Type B pancreatic cell (in vitro differentiated cells): ENCODE results near the gene LRTM2. TPM values are rescaled to one million over a fixed set of nuclear protein-coding genes. Genes with fewer than 3 reads are reported as not detected.

Source experiments
- DNase-seq: peaks from one replicate; pipeline ENCODE4 v3.0.0; 2021; ENCODE audit warnings: mixed read lengths; ENCODE audit not compliant: unreplicated experiment; ENCODE audit errors: extremely low spot score
- H3K27ac Mint-ChIP-seq: 2 replicates; pipeline ENCODE4 v1.8.0; 2021; ENCODE audit warnings: mild to moderate bottlenecking, mixed read lengths
- H3K27me3 Mint-ChIP-seq: 2 replicates; pipeline ENCODE4 v1.8.0; 2021; ENCODE audit warnings: mixed read lengths
- H3K36me3 Mint-ChIP-seq: 2 replicates; pipeline ENCODE4 v1.8.0; 2021; ENCODE audit warnings: mixed read lengths
- H3K4me1 Mint-ChIP-seq: one replicate; pipeline ENCODE4 v1.8.0; 2021; ENCODE audit warnings: mixed read lengths; ENCODE audit not compliant: unreplicated experiment
- H3K4me3 Mint-ChIP-seq: 2 replicates; pipeline ENCODE4 v1.8.0; 2021; ENCODE audit warnings: mild to moderate bottlenecking, mixed read lengths
- H3K9me3 Mint-ChIP-seq: 2 replicates; pipeline ENCODE4 v1.8.0; 2021; ENCODE audit warnings: mixed read lengths
- total RNA-seq: library from RNA; stranded (reverse); gene quantifications from 2 replicates; pipeline ENCODE4 v1.2.1, GENCODE V29; 2021; ENCODE audit warnings: low replicate concordance
- TF ChIP-seq, protein P1 (sequence below): fragments of 200-600 bp; sonication (generic); conservative IDR thresholded peaks from 2 replicates; pipeline ENCODE4 v1.5.0; 2021; ENCODE audit warnings: antibody characterized with exemption, mild to moderate bottlenecking

LRTM2 gene
- total RNA-seq, 1 donor from 2014 or later, result 0.12 TPM

DNA sequence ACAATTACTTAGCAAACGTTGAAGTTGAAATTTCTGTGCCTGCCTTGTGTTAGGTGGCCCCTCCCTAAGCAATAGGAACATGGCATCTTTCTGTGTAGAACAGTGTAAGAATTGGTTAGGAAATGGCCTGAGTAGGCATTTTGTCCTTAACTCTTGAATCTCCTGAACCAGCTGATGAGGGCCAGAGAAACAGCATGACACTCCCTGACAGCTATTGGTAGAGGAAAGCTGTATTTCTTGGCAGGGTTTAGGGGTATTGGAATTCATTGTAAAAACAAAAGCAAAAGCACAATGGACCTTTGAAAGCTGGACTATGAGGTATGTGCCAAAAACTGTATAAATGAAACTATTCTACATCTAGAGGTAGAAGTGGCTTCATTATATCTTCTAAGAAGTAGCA is 40.6 kb upstream of the LRTM2 start:
- Mint-ChIP-seq H3K36me3 (peaks cover 49% of the 10 kb centered on the region), H3K4me3 (no peak overlapping the region), H3K27ac (no peak overlapping the region), H3K27me3 (peaks cover 14% of the 10 kb centered on the region), H3K4me1 (peaks cover 15% of the 10 kb centered on the region), H3K9me3 (no peaks in the 10 kb centered on the region)
- no peak for DNase-seq
- TF ChIP-seq, protein P1, sequence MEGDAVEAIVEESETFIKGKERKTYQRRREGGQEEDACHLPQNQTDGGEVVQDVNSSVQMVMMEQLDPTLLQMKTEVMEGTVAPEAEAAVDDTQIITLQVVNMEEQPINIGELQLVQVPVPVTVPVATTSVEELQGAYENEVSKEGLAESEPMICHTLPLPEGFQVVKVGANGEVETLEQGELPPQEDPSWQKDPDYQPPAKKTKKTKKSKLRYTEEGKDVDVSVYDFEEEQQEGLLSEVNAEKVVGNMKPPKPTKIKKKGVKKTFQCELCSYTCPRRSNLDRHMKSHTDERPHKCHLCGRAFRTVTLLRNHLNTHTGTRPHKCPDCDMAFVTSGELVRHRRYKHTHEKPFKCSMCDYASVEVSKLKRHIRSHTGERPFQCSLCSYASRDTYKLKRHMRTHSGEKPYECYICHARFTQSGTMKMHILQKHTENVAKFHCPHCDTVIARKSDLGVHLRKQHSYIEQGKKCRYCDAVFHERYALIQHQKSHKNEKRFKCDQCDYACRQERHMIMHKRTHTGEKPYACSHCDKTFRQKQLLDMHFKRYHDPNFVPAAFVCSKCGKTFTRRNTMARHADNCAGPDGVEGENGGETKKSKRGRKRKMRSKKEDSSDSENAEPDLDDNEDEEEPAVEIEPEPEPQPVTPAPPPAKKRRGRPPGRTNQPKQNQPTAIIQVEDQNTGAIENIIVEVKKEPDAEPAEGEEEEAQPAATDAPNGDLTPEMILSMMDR, result no peak

DNA sequence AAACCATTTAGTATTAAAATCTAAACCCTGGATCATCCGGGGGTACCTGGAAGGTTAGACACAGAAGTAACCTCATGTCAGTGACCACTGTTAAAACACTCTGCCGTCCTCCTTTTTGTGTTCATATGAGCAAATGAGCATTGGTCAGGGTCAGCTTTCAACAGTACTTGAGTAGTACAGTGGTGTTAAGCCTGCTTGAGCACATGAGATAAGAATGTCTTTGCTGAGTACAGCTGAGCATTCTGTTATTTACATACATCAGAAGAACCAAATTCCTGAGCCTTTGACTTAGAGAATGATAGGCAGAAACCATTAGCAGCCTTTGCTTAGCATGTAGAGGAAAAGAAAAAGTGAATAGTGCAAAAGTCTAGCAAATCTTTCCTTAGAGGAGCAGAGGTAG is 38.6 kb upstream of the LRTM2 start:
- Mint-ChIP-seq H3K27ac (no peak overlapping the region), H3K27me3 (peaks cover 9% of the 10 kb centered on the region), H3K4me1 (peaks cover 2% of the 10 kb centered on the region), H3K9me3 (no peaks in the 10 kb centered on the region), H3K36me3 (peaks cover 44% of the 10 kb centered on the region), H3K4me3 (no peak overlapping the region)
- no peak for DNase-seq
- TF ChIP-seq, protein P1, result no peak

- no peak overlapping the region for H3K4me3 Mint-ChIP-seq
- no peak for DNase-seq
- H3K36me3 Mint-ChIP-seq, result peaks cover 46% of the 10 kb centered on the region
- H3K9me3 Mint-ChIP-seq, result no peaks in the 10 kb centered on the region
- H3K4me1 Mint-ChIP-seq, result no peaks in the 10 kb centered on the region
- TF ChIP-seq, protein P1, result no peak
- peaks cover 7% of the 10 kb centered on the region for H3K27me3 Mint-ChIP-seq
- H3K27ac Mint-ChIP-seq, result no peak overlapping the region
Measured at GRCh38 chr12:1782215-1782614, 38.1 kb upstream of the LRTM2 start.

GRCh38 chr12:1787714-1788113 is 32.7 kb upstream of the LRTM2 start:
- TF ChIP-seq, protein P1, result no peak
- DNase-seq, result no peak
- H3K9me3 Mint-ChIP-seq, result no peaks in the 10 kb centered on the region

DNA sequence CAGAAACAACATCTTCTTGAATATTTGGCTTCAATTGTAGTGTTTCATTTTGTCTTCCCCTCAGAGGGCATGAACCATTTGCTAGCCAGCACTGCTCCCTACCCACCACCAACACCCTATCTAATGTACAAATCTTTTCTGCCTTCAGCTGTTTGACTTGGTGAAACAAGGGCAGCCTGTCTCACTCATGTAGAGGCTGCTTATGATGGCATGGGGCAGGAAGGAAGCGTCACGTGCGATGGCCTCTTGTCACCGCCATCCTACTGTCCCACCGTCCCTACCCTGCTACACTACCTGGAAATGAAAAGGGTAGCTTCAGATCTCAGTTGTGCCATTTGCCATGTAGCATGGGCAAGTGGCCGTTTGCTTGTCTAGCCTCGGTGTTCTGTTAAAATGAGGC is 29.9 kb upstream of the LRTM2 start:
- TF ChIP-seq, protein P1, result no peak
- DNase-seq, result no peak
- peaks cover 11% of the 10 kb centered on the region for H3K27me3 Mint-ChIP-seq

More at GRCh38 chr12:1787714-1788113, 32.7 kb upstream of the LRTM2 start:
- Mint-ChIP-seq H3K4me3 (no peak overlapping the region), H3K36me3 (peaks cover 29% of the 10 kb centered on the region), H3K27ac (no peak overlapping the region), H3K4me1 (peaks cover 5% of the 10 kb centered on the region), H3K27me3 (peaks cover 5% of the 10 kb centered on the region)

More for the DNA sequence above, 29.9 kb upstream of the LRTM2 start:
- Mint-ChIP-seq H3K36me3 (peaks cover 21% of the 10 kb centered on the region), H3K4me1 (peaks cover 5% of the 10 kb centered on the region), H3K9me3 (no peaks in the 10 kb centered on the region), H3K4me3 (no peak overlapping the region), H3K27ac (no peak overlapping the region)
